GM12878 (cell line): Measurements from ENCODE around the gene PPP1R1C. TPM values are rescaled to one million over a fixed set of nuclear protein-coding genes. Genes with fewer than 3 reads are reported as not detected.

Experiments used
- ATAC-seq: fragments of 200-7000 bp; cut with Tn5 transposase; 3 replicates; pipeline ENCODE4 v1.9.1; 2020; ENCODE audit warnings: mild to moderate bottlenecking, moderate library complexity
- BruUV-seq: library from RNA; stranded (reverse); fragments of 400-500 nt; replicated peaks from 2 replicates; lab custom pipeline; 2021; lab: Mats Ljungman, UMichigan
- CTCF ChIA-PET: fragments of 300-600 bp; sonication (Branson Sonifier 250); formaldehyde crosslinking; extraction: SDS; loops from one replicate; lab custom pipeline; 2021; ENCODE audit warnings: inconsistent platforms; lab: Yijun Ruan, JAX
- POLR2A ChIA-PET: fragments of 350-600 bp; formaldehyde crosslinking; extraction: SDS; loops from one replicate; lab custom pipeline; 2021; ENCODE audit warnings: inconsistent platforms; lab: Charles Lee
- RAD21 ChIA-PET: fragments of 300-600 bp; sonication (Branson Sonifier 250); formaldehyde crosslinking; loops from one replicate; lab custom pipeline; 2023; ENCODE audit warnings: antibody characterized with exemption; ENCODE audit not compliant: unreplicated experiment; lab: Charles Lee
- SMC1A ChIA-PET: fragments of 300-600 bp; sonication (Branson Sonifier 250); formaldehyde crosslinking; loops from one replicate; lab custom pipeline; 2023; ENCODE audit not compliant: unreplicated experiment, uncharacterized antibody; lab: Charles Lee
- DNase-seq: peaks from one replicate; pipeline ENCODE4 v3.0.0-alpha.2; 2011; ENCODE audit warnings: low read depth, low spot score
- FAIRE-seq: peaks from 3 replicates; lab custom pipeline; 2011; peaks lifted over from hg19 to GRCh38; lab: Jason Lieb, UNC
- H2AFZ ChIP-seq: 2 replicates; pipeline ENCODE4 v1.6.0; 2011; ENCODE audit warnings: low read depth, low read length, control low read depth; ENCODE audit not compliant: control insufficient read depth
- H3K27ac ChIP-seq: 2 replicates; pipeline ENCODE4 v1.5.1; 2011; ENCODE audit warnings: control low read depth; ENCODE audit not compliant: control insufficient read depth, insufficient read depth
- H3K27me3 ChIP-seq, 2 experiments: replicated peaks in 1 of 2; 2 replicates each; pipeline versions ENCODE4 v1.6.0 to v1.6.1; 2011; ENCODE audit warnings: low read length in 1 of 2; ENCODE audit not compliant: control insufficient read depth in 2 of 2, insufficient read depth in 2 of 2
- H3K36me3 ChIP-seq, 2 experiments: 2 replicates each; pipeline ENCODE4 v1.5.1; 2011; ENCODE audit warnings: low read length in 1 of 2; ENCODE audit not compliant: control insufficient read depth in 2 of 2, insufficient read depth in 2 of 2
- H3K4me1 ChIP-seq: 2 replicates; pipeline ENCODE4 v1.6.1; 2011; ENCODE audit warnings: mild to moderate bottlenecking, low read length, moderate library complexity, mixed read lengths; ENCODE audit not compliant: control insufficient read depth, insufficient read depth
- H3K4me2 ChIP-seq: 2 replicates; pipeline ENCODE4 v1.6.0; 2011; ENCODE audit warnings: control low read depth; ENCODE audit not compliant: control insufficient read depth, insufficient read depth
- H3K4me3 ChIP-seq: fragments of 200-600 bp; sonication (generic); 2 replicates; pipeline ENCODE4 v1.5.1; 2016
- H3K79me2 ChIP-seq: 2 replicates; pipeline ENCODE4 v1.6.0; 2011; ENCODE audit warnings: low read length; ENCODE audit not compliant: control insufficient read depth, insufficient read depth
- H3K9ac ChIP-seq: 2 replicates; pipeline ENCODE4 v1.8.0; 2011; ENCODE audit warnings: low read length, control low read depth, mixed read lengths; ENCODE audit not compliant: control insufficient read depth, insufficient read depth
- H3K9me3 ChIP-seq: replicated peaks from 3 replicates; pipeline ENCODE4 v1.5.1; 2011; ENCODE audit warnings: mild to moderate bottlenecking, low read length; ENCODE audit not compliant: control insufficient read depth, insufficient read depth
- H4K20me1 ChIP-seq: 2 replicates; pipeline ENCODE4 v1.6.0; 2011; ENCODE audit not compliant: control insufficient read depth, insufficient read depth
- CBFB ChIP-seq: IDR thresholded peaks from 2 replicates; pipeline ENCODE4 v1.6.1; 2016; ENCODE audit warnings: antibody characterized with exemption, low read depth
- DPF2 ChIP-seq: fragments of 450-650 bp; IDR thresholded peaks from 2 replicates; pipeline ENCODE4 v1.6.1; 2017; ENCODE audit warnings: mild to moderate bottlenecking
- E4F1 ChIP-seq: fragments of 450-650 bp; IDR thresholded peaks from 2 replicates; pipeline ENCODE4 v1.6.1; 2018; ENCODE audit warnings: borderline replicate concordance, mild to moderate bottlenecking; ENCODE audit not compliant: partially characterized antibody
- ESRRA ChIP-seq: IDR thresholded peaks from 2 replicates; pipeline ENCODE4 v1.6.1; 2012; ENCODE audit warnings: mild to moderate bottlenecking, low read length, improper control_type of control experiment
- HDGF ChIP-seq: fragments of 450-650 bp; IDR thresholded peaks from 2 replicates; pipeline ENCODE4 v1.6.1; 2016; ENCODE audit warnings: antibody characterized with exemption
- IKZF1 ChIP-seq: fragments of 450-650 bp; conservative IDR thresholded peaks from 2 replicates; pipeline ENCODE4 v1.6.1; 2017; ENCODE audit warnings: antibody characterized with exemption, mild to moderate bottlenecking
- JUNB ChIP-seq: IDR thresholded peaks from 2 replicates; pipeline ENCODE4 v1.6.1; 2016; ENCODE audit warnings: antibody characterized with exemption, mild to moderate bottlenecking
- KDM1A ChIP-seq: fragments of 200-600 bp; sonication (generic); IDR thresholded peaks from 2 replicates; pipeline ENCODE4 v1.6.1; 2016; ENCODE audit warnings: borderline replicate concordance
- MAX ChIP-seq: IDR thresholded peaks from 2 replicates; pipeline ENCODE4 v1.6.1; 2012; ENCODE audit warnings: low read depth, low read length, improper control_type of control experiment
- NBN ChIP-seq: fragments of 450-650 bp; IDR thresholded peaks from 2 replicates; pipeline ENCODE4 v1.6.1; 2016
- NFYA ChIP-seq: IDR thresholded peaks from 2 replicates; pipeline ENCODE4 v1.6.1; 2011; ENCODE audit warnings: low read depth, mild to moderate bottlenecking, low read length, improper control_type of control experiment, borderline replicate concordance
- NR2C1 ChIP-seq: fragments of 450-650 bp; IDR thresholded peaks from 2 replicates; pipeline ENCODE4 v1.6.1; 2017; ENCODE audit warnings: antibody characterized with exemption, mild to moderate bottlenecking, moderate library complexity
- NR2C2 ChIP-seq: IDR thresholded peaks from 2 replicates; pipeline ENCODE4 v1.6.1; 2011; ENCODE audit warnings: borderline replicate concordance, low read depth; ENCODE audit not compliant: control insufficient read depth, insufficient read length
- RAD51 ChIP-seq: fragments of 450-650 bp; IDR thresholded peaks from 2 replicates; pipeline ENCODE4 v1.6.1; 2016; ENCODE audit warnings: moderate library complexity, mild to moderate bottlenecking, inconsistent platforms
- SMAD5 ChIP-seq: IDR thresholded peaks from 2 replicates; pipeline ENCODE4 v1.6.1; 2016; ENCODE audit warnings: antibody characterized with exemption, low read depth
- WRNIP1 ChIP-seq: IDR thresholded peaks from 2 replicates; pipeline ENCODE4 v1.6.1; 2011; ENCODE audit warnings: low read depth, low read length, improper control_type of control experiment, borderline replicate concordance
- ZBED1 ChIP-seq: IDR thresholded peaks from 2 replicates; pipeline ENCODE4 v1.6.1; 2016; ENCODE audit warnings: borderline replicate concordance
- ZNF622 ChIP-seq: fragments of 450-650 bp; IDR thresholded peaks from 2 replicates; pipeline ENCODE4 v1.6.1; 2017; ENCODE audit warnings: mild to moderate bottlenecking, inconsistent platforms
- WGBS: methylation state at CpG from one replicate; pipeline ENCODE4 v1.1.6; 2016; ENCODE audit warnings: low lambda C conversion rate; ENCODE audit not compliant: insufficient replicate concordance, insufficient coverage; ENCODE audit errors: missing lambda C conversion rate; 5-methylcytosine and 5-hydroxymethylcytosine counted together
- in situ Hi-C: fragments of 300-500 bp; cut with MboI; formaldehyde crosslinking; loops from 9 replicates; pipeline ENCODE4 v1.14.3; 2018; ENCODE audit warnings: mixed read lengths
- intact Hi-C: fragments of 100-400 bp; cut with micrococcal nuclease; formaldehyde crosslinking; loops from one replicate; pipeline ENCODE4 v1.14.2; 2022; ENCODE audit not compliant: unreplicated experiment
- polyA plus RNA-seq, 11 experiments: library from polyadenylated mRNA; depleted of rRNA in 4 of 11; unstranded in 6 of 11; stranded (reverse) in 5 of 11; fragments of >200 nt; fragmentation: Nextera tagmentation in 4 of 11; fragmentation: Illumina TruSeq in 1 of 11; extraction: Ambion mirVana in 4 of 11; extraction: Trizol in 1 of 11; gene quantifications; 1 replicate in 1 of 11; 2 replicates in 10 of 11; pipeline versions ENCODE4 v1.2.1 to v1.2.3, GENCODE V29; 2011 to 2016; ENCODE audit warnings: inconsistent platforms in 2 of 11, missing spikeins in 2 of 11, low read depth in 1 of 11
- total RNA-seq, 4 experiments: library from RNA; depleted of rRNA in 3 of 4; stranded (reverse); fragments of >200 nt in 3 of 4; fragmentation: Illumina TruSeq in 1 of 4; extraction: Trizol in 1 of 4; gene quantifications; 2 replicates each; pipeline versions ENCODE4 v1.2.1 to v1.2.3, GENCODE V29; 2013 to 2021
- TF ChIP-seq, protein P1 (sequence below): fragments of 450-650 bp; IDR thresholded peaks from 2 replicates; pipeline ENCODE4 v1.6.1; 2016; ENCODE audit warnings: mild to moderate bottlenecking, moderate library complexity, borderline replicate concordance

PPP1R1C gene
- total and polyA plus RNA-seq, 10 of the 15 experiments (the other 5 are each of a cell fraction or from before 2014, with no cell fraction given) = 0.11 TPM; not detected in 9

DNA sequence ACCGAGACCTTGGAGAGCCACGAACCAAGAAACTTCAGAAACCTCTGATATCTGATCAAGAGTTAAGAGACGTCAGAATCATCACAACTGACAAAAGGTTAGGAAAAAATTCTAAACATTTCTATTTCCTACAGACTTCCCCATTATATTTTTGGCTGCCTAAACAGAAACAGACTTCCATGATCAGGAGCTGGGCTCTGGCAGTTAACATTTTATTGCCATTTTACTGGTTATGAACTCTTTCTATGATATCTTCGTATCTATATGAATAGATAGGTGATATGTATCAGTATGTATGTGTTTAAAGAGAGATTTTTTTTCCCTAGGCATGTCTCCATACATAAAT is 31.1 kb upstream of the PPP1R1C start:
- POLR2A ChIA-PET = no interaction called here
- FAIRE-seq = no peak
- no peaks in the 10 kb centered on the region for H3K27me3 ChIP-seq
- TF ChIP-seq MAX (no peak), CBFB (no peak), ZBED1 (no peak), E4F1 (no peak), ESRRA (no peak), KDM1A (no peak), NR2C1 (no peak), WRNIP1 (no peak), IKZF1 (no peak), NBN (no peak), ZNF622 (no peak), RAD51 (no peak), DPF2 (no peak), JUNB (no peak), NR2C2 (no peak), HDGF (no peak), NFYA (no peak), SMAD5 (no peak)
- TF ChIP-seq, protein P1, sequence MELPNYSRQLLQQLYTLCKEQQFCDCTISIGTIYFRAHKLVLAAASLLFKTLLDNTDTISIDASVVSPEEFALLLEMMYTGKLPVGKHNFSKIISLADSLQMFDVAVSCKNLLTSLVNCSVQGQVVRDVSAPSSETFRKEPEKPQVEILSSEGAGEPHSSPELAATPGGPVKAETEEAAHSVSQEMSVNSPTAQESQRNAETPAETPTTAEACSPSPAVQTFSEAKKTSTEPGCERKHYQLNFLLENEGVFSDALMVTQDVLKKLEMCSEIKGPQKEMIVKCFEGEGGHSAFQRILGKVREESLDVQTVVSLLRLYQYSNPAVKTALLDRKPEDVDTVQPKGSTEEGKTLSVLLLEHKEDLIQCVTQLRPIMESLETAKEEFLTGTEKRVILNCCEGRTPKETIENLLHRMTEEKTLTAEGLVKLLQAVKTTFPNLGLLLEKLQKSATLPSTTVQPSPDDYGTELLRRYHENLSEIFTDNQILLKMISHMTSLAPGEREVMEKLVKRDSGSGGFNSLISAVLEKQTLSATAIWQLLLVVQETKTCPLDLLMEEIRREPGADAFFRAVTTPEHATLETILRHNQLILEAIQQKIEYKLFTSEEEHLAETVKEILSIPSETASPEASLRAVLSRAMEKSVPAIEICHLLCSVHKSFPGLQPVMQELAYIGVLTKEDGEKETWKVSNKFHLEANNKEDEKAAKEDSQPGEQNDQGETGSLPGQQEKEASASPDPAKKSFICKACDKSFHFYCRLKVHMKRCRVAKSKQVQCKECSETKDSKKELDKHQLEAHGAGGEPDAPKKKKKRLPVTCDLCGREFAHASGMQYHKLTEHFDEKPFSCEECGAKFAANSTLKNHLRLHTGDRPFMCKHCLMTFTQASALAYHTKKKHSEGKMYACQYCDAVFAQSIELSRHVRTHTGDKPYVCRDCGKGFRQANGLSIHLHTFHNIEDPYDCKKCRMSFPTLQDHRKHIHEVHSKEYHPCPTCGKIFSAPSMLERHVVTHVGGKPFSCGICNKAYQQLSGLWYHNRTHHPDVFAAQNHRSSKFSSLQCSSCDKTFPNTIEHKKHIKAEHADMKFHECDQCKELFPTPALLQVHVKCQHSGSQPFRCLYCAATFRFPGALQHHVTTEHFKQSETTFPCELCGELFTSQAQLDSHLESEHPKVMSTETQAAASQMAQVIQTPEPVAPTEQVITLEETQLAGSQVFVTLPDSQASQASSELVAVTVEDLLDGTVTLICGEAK = no peak

More for the DNA sequence above, 31.1 kb upstream of the PPP1R1C start:
- no TSS peak for BruUV-seq
- RAD21 ChIA-PET = interaction anchor here (0.8 to 1.8 kb wide), 4 partner anchors 212 to 381 kb away, joined by 3 to 9 read pairs (median 3); no protein-coding TSS in a partner anchor
- no peak overlapping the region for H3K9ac ChIP-seq
- 5% methylated on average over 4 of the region's 4 CpGs for WGBS
- no peaks in the 10 kb centered on the region for H3K9me3 ChIP-seq
- no peak; the same call in 2 of the 3 replicates for ATAC-seq
- H3K4me2 ChIP-seq = peak overlapping the region; percentile 42; the same call in 1 of the 2 replicates
- no peak overlapping the region for H3K4me3 ChIP-seq
- no peaks in the 10 kb centered on the region for H3K79me2 ChIP-seq
- CTCF ChIA-PET = interaction anchor here (0.7 to 3.0 kb wide), 24 partner anchors 14 to 1831 kb away, joined by 3 to 24 read pairs (median 4); no protein-coding TSS in a partner anchor
- no peaks in the 10 kb centered on the region for H3K4me1 ChIP-seq
- H3K36me3 ChIP-seq = no peaks in the 10 kb centered on the region
- no peak for DNase-seq
- H2AFZ ChIP-seq = peak overlapping the region; percentile 39; the same call in 1 of the 2 replicates
- SMC1A ChIA-PET = interaction anchor here (2.0 kb wide), 1 partner anchor 213 kb away, joined by 16 read pairs; no protein-coding TSS in a partner anchor
- intact Hi-C loops = loop anchor here (1.0 kb wide), 1 partner anchor 211 kb away; no protein-coding TSS in a partner anchor
- no peak overlapping the region for H3K27ac ChIP-seq
- in situ Hi-C loops = no loop called here
- no peaks in the 10 kb centered on the region for H4K20me1 ChIP-seq
